HG03039 (cell line): ENCODE results near the gene CELF5.
"Not testable (repeated sequence)": the region's sequence is repeated elsewhere in the genome, so short reads cannot be mapped to it uniquely, and the experiment has no call there.

Experiments
- ATAC-seq: cut with Tn5 transposase; IDR thresholded peaks from one replicate; pipeline ENCODE4 v1.9.1; 2021; ENCODE audit warnings: mild to moderate bottlenecking, moderate library complexity; ENCODE audit not compliant: unreplicated experiment

The CELF5 gene

DNA sequence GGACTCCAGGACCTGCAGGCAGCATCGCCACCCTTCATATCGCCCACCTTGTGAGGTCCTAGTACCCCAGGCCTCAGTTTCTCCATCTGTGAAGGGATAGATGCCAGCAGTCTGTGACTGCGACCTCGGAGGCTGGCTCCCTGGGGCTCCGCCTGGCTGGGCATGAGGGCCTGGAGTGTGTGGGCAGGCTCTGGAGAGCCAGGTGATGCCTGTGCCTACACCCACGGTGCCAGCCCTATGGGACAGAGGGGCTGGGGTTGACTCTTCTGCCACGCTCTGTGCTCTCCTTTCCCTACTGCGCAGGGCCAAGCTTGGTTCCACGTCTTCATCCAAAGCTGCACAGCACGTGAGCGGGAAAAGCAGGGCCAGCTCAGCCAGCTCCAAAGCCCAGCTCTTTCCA is 115.9 kb downstream of the CELF5 start:
- ATAC-seq: no peak

- ATAC-seq: no peak
Measured at GRCh38 chr19:3342246-3342645, 117.8 kb downstream of the CELF5 start.

DNA sequence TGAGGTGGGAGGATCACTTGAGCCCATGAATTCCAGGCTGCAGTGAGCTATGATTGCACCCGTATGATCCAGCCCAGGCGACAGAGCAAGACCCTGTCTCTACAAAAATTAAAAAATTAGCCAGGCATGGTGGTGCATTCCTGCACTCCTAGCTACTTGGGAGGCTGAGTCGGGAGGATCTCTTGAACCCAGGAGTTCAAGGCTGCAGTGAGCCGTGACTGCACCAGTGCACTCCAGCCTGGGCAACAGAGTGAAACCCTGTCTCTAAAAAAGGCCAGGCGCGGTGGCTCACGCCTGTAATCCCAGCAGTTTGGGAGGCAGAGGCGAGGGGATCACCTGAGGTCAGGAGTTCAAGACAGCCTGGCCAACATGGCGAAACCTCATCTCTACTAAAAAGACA is 118.5 kb downstream of the CELF5 start:
- ATAC-seq: not testable (repeated sequence)

DNA sequence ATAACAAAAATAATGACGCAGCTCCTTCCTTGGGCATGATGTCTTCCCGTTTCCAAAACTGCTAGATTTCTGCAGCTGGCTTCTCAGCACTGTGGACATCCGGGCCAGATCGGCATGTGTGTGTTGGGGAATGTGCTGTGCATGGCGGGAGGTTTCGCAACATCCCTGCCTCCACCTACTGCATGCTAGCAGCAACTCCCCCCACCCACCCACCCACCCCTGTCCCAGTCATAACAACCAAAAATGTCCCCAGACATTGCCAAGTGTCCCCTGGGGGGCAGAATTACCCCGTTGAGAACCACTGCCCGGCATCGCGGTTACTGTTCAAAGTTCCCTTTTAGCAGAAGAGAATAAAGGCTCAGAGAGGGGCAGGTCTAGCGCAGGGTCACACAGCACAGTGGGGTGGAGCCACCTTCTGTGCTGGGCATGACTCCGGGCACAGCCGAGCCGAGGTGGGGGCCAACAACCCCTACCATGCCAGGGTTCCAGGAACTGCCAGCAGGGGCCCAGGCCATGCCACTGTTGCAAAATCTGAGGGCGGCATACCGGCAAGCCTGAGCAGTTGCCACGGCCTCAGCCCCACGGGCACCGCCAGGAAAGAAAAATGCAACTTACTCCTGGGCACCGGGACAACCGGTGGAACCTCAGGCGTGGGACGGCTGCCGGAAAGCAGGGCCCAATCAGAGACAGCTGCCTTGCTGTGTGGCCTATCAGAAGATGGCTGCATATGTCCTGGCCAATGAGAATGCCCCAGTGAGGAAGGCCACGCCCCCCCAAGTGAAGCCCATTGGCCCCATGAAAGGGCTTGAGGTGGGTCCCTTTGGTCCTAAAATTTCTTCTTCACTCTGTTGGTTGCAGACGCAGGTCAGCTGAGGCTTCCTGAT is 119.4 kb downstream of the CELF5 start:
- ATAC-seq: no peak

GRCh38 chr19:3344608-3345598 is 120.4 kb downstream of the CELF5 start:
- ATAC-seq: no peak

DNA sequence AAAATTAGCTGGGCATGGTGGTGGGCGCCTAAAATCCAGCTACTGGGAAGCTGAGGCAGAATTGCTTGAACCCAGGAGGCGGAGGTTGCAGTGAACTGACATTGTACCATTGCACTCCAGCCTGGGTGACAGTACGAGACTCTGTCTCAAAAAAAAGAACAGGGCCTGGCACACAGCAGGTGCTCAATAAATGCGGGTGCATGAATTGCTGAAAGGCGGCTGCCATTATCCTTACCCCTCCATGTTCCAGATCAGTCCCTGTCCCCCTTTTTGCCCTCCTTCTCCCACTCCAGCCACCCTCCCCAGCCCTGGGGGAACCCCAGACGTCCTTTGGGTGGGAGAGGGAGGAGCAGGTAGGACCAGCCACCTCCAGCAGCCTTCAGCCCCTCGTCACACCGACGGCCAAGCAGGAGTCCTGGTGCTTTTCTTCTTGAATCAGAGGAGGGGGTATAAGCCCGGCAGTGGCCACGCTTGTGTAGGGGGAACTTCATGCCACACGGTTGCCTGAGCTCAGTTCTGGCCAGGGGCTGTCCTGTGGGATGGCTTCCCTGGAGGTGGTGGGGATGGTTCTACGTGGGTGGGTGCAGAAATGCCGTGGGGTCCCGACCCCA is 121.5 kb downstream of the CELF5 start:
- ATAC-seq: no peak
